ENCODE results near the gene EFCAB5. TPM values are rescaled to one million over a fixed set of nuclear protein-coding genes. Genes with fewer than 3 reads are reported as not detected.

EFCAB5 gene
- total and polyA plus RNA-seq, 4 donors, result under 0.01 to 0.05 TPM; not detected in 2

DNA sequence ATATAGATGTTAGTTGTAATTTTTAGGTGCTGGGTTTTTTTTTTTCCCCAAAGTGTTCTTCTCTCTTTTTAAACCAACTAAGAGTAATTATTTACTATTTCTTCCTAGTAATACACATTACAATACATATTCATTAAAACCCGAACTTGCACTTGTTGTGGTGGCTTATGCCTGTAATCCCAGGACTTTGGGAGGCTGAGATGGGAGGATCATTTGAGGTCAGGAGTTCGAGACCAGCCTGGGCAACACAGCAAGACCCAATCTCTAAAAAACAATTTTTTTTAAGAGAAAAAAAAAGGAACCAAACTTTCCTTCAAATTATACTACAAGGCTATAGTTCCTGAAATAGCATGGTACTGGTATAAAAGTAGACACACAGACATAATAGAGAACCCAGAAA is 3.8 kb downstream of the EFCAB5 start:
- TF ChIP-seq GABPA (IDR thresholded peaks at IDR 0.05 in 1 of 2, conservative IDR thresholded peaks at IDR 0.05 in 1 of 2) (no peak), FOXA1 (IDR thresholded peaks at IDR 0.05) (no peak), FOXA2 (IDR thresholded peaks at IDR 0.05) (no peak), HNF4G (IDR thresholded peaks at IDR 0.05) (no peak), JUND (IDR thresholded peaks at IDR 0.05) (no peak)
- no peak for DNase-seq (ENCODE audit: low spot score)
- no peaks in the 10 kb centered on the region for H3K27me3 ChIP-seq (ENCODE audit: control insufficient read depth in 4 of 4, insufficient read depth in 4 of 4, low read length in 3 of 4)

GRCh38 chr17:29948448-29949215 is 7.2 kb downstream of the EFCAB5 start:
- Histone ChIP-seq H3K27ac (ENCODE audit: low read depth in 1 of 2, low read length in 2 of 2) (no peak overlapping the region), H3K27me3 (ENCODE audit: control insufficient read depth in 4 of 4, insufficient read depth in 4 of 4, low read length in 3 of 4) (no peaks in the 10 kb centered on the region), H3K4me3 (ENCODE audit: low read depth in 1 of 3, low read length in 3 of 3) (no peak overlapping the region), H3K9ac (ENCODE audit: low read depth in 1 of 2, low read length in 2 of 2) (no peak overlapping the region), H3K9me3 (ENCODE audit: control insufficient read depth in 4 of 4, low read length in 3 of 4) (no peaks in the 10 kb centered on the region), H3K4me1 (ENCODE audit: control insufficient read depth in 4 of 4, insufficient read depth in 4 of 4, low read length in 3 of 4) (no peaks in the 10 kb centered on the region), H3K36me3 (ENCODE audit: control insufficient read depth in 4 of 4, insufficient read depth in 3 of 4, low read depth in 1 of 4, low read length in 3 of 4) (no peaks in the 10 kb centered on the region)
- no peak for DNase-seq (ENCODE audit: low spot score)
- WGBS, result 67% methylated on average over 3 of the region's 3 CpGs
- TF ChIP-seq, protein P1, sequence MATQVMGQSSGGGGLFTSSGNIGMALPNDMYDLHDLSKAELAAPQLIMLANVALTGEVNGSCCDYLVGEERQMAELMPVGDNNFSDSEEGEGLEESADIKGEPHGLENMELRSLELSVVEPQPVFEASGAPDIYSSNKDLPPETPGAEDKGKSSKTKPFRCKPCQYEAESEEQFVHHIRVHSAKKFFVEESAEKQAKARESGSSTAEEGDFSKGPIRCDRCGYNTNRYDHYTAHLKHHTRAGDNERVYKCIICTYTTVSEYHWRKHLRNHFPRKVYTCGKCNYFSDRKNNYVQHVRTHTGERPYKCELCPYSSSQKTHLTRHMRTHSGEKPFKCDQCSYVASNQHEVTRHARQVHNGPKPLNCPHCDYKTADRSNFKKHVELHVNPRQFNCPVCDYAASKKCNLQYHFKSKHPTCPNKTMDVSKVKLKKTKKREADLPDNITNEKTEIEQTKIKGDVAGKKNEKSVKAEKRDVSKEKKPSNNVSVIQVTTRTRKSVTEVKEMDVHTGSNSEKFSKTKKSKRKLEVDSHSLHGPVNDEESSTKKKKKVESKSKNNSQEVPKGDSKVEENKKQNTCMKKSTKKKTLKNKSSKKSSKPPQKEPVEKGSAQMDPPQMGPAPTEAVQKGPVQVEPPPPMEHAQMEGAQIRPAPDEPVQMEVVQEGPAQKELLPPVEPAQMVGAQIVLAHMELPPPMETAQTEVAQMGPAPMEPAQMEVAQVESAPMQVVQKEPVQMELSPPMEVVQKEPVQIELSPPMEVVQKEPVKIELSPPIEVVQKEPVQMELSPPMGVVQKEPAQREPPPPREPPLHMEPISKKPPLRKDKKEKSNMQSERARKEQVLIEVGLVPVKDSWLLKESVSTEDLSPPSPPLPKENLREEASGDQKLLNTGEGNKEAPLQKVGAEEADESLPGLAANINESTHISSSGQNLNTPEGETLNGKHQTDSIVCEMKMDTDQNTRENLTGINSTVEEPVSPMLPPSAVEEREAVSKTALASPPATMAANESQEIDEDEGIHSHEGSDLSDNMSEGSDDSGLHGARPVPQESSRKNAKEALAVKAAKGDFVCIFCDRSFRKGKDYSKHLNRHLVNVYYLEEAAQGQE (IDR thresholded peaks at IDR 0.05), result no peak
- TF ChIP-seq NR2F2 (IDR thresholded peaks at IDR 0.05) (no peak), FOXA2 (IDR thresholded peaks at IDR 0.05) (no peak), YY1 (IDR thresholded peaks at IDR 0.05) (no peak), JUND (IDR thresholded peaks at IDR 0.05) (no peak), TAF1 (conservative IDR thresholded peaks at IDR 0.05) (no peak), HNF4G (IDR thresholded peaks at IDR 0.05) (no peak), SP1 (IDR thresholded peaks at IDR 0.05) (no peak), RXRA (IDR thresholded peaks at IDR 0.05) (no peak), RAD21 (IDR thresholded peaks at IDR 0.05) (no peak), FOXA1 (IDR thresholded peaks at IDR 0.05) (no peak), EGR1 (IDR thresholded peaks at IDR 0.05; ENCODE audit: low read depth in 2 of 2) (no peak), HNF4A (conservative IDR thresholded peaks at IDR 0.05) (no peak), GABPA (IDR thresholded peaks at IDR 0.05 in 1 of 2, conservative IDR thresholded peaks at IDR 0.05 in 1 of 2) (no peak), ATF3 (IDR thresholded peaks at IDR 0.05) (no peak), ZBTB33 (IDR thresholded peaks at IDR 0.05) (no peak)
- TF ChIP-seq, protein P2, sequence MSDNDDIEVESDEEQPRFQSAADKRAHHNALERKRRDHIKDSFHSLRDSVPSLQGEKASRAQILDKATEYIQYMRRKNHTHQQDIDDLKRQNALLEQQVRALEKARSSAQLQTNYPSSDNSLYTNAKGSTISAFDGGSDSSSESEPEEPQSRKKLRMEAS (IDR thresholded peaks at IDR 0.05), result no peak
- TF ChIP-seq, protein P3, sequence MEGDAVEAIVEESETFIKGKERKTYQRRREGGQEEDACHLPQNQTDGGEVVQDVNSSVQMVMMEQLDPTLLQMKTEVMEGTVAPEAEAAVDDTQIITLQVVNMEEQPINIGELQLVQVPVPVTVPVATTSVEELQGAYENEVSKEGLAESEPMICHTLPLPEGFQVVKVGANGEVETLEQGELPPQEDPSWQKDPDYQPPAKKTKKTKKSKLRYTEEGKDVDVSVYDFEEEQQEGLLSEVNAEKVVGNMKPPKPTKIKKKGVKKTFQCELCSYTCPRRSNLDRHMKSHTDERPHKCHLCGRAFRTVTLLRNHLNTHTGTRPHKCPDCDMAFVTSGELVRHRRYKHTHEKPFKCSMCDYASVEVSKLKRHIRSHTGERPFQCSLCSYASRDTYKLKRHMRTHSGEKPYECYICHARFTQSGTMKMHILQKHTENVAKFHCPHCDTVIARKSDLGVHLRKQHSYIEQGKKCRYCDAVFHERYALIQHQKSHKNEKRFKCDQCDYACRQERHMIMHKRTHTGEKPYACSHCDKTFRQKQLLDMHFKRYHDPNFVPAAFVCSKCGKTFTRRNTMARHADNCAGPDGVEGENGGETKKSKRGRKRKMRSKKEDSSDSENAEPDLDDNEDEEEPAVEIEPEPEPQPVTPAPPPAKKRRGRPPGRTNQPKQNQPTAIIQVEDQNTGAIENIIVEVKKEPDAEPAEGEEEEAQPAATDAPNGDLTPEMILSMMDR (IDR thresholded peaks at IDR 0.05; ENCODE audit: low read depth, low read length, missing input control), result no peak

More for the DNA sequence above, 3.8 kb downstream of the EFCAB5 start:
- H3K36me3 ChIP-seq (ENCODE audit: control insufficient read depth in 4 of 4, insufficient read depth in 3 of 4, low read depth in 1 of 4, low read length in 3 of 4), result no peaks in the 10 kb centered on the region
- no peak overlapping the region for H3K27ac ChIP-seq (ENCODE audit: low read depth in 1 of 2, low read length in 2 of 2)
- H3K9me3 ChIP-seq (ENCODE audit: control insufficient read depth in 4 of 4, low read length in 3 of 4), result no peaks in the 10 kb centered on the region
- no peaks in the 10 kb centered on the region for H3K4me1 ChIP-seq (ENCODE audit: control insufficient read depth in 4 of 4, insufficient read depth in 4 of 4, low read length in 3 of 4)
- no peak overlapping the region for H3K4me3 ChIP-seq (ENCODE audit: low read depth in 1 of 3, low read length in 3 of 3)
- H3K9ac ChIP-seq (ENCODE audit: low read depth in 1 of 2, low read length in 2 of 2), result no peak overlapping the region
- 89% methylated on average over 2 of the region's 2 CpGs for WGBS
